GM21723 (cell line): ENCODE data around the gene TMEM270.
"Not testable (repeated sequence)": the region's sequence is repeated elsewhere in the genome, so short reads cannot be mapped to it uniquely, and the experiment has no call there.

Source experiments
- ATAC-seq: cut with Tn5 transposase; IDR thresholded peaks from one replicate; pipeline ENCODE4 v1.9.1; 2021; ENCODE audit warnings: mild to moderate bottlenecking, moderate library complexity; ENCODE audit not compliant: unreplicated experiment

TMEM270 gene

GRCh38 chr7:73831834-73832651 is 28.9 kb upstream of the TMEM270 start:
- ATAC-seq = no peak

- no peak for ATAC-seq
These were observed 28.2 kb upstream of the TMEM270 start for GRCh38 chr7:73832806-73833205.

GRCh38 chr7:73833251-73833919 is 27.6 kb upstream of the TMEM270 start:
- ATAC-seq = no peak

- no peak for ATAC-seq
These were observed 26.2 kb upstream of the TMEM270 start for GRCh38 chr7:73834626-73835191.

GRCh38 chr7:73837167-73837566 is 23.8 kb upstream of the TMEM270 start:
- ATAC-seq = not testable (repeated sequence)

- ATAC-seq = no peak
These were observed 22.3 kb upstream of the TMEM270 start for GRCh38 chr7:73838642-73839041.

- ATAC-seq = no peak
These were observed 21.7 kb upstream of the TMEM270 start for GRCh38 chr7:73839290-73839689.

- no peak for ATAC-seq
These were observed 20.9 kb upstream of the TMEM270 start for GRCh38 chr7:73839743-73840714.

- no peak for ATAC-seq
These were observed 20.1 kb upstream of the TMEM270 start for GRCh38 chr7:73840715-73841379.

GRCh38 chr7:73841689-73842066 is 19.3 kb upstream of the TMEM270 start:
- ATAC-seq = no peak

GRCh38 chr7:73842067-73842976 is 18.6 kb upstream of the TMEM270 start, which contains the start of gene METTL27:
Gene METTL27 (minus strand): TSS chr7:73842516. CDS start chr7:73842140, 376 bp downstream.
- peak; percentile 93 for ATAC-seq

- no peak for ATAC-seq
These were observed 16.8 kb upstream of the TMEM270 start for GRCh38 chr7:73844131-73844547.

- no peak for ATAC-seq
These were observed 16.0 kb upstream of the TMEM270 start for GRCh38 chr7:73844848-73845460.

GRCh38 chr7:73845701-73846195 is 15.2 kb upstream of the TMEM270 start:
- not testable (repeated sequence) for ATAC-seq

- no peak for ATAC-seq
These were observed 12.8 kb upstream of the TMEM270 start for GRCh38 chr7:73847941-73848723.

- no peak for ATAC-seq
These were observed 10.2 kb upstream of the TMEM270 start for GRCh38 chr7:73850781-73851207.
